Natural killer cell (primary cell): ENCODE results near the gene CBR3. TPM values are rescaled to one million over a fixed set of nuclear protein-coding genes. Genes with fewer than 3 reads are reported as not detected.

ENCODE experiments used
- total RNA-seq, 4 donors: library from RNA; stranded (reverse); fragments of 120-200 nt in 1 of 4; gene quantifications; one replicate each; pipeline versions ENCODE4 v1.2.3 to v1.2.4, GENCODE V29; 2013 to 2022

The CBR3 gene
- total RNA-seq, 3 donors from 2014 or later (not counting 1 experiment from before 2014, with no cell fraction given), result 0.95 to 1.5 (median 1.2) TPM

Other genes with a start within 250 kb of the CBR3 start
- 10 to 100 TPM; 19.1 to 29.3 (median 22.5) TPM for gene SETD4, start 74.6 kb upstream of the CBR3 start, total RNA-seq
- 10 to 100 TPM in 2 of 3 donors, 1 to 10 TPM in 1; 5.0 to 14.1 (median 12.4) TPM for gene CBR1, start 65.1 kb upstream of the CBR3 start, total RNA-seq
- gene DOP1B, start 21.7 kb downstream of the CBR3 start, total RNA-seq, result 10 to 100 TPM; 29.5 to 32.1 (median 31.9) TPM
- 10 to 100 TPM; 59.7 to 74.1 (median 64.8) TPM for gene MORC3, start 185.1 kb downstream of the CBR3 start, total RNA-seq